Chondrocyte (in vitro differentiated cells): ENCODE results near the gene AUTS2. TPM values are rescaled to one million over a fixed set of nuclear protein-coding genes. Genes with fewer than 3 reads are reported as not detected.

Experiments used
- DNase-seq: peaks from one replicate; pipeline ENCODE4 v3.0.0; 2021; ENCODE audit warnings: mixed read lengths, low spot score
- H3K27ac Mint-ChIP-seq: one replicate; pipeline ENCODE4 v1.8.0; 2021; ENCODE audit warnings: mild to moderate bottlenecking, moderate library complexity, mixed read lengths; ENCODE audit not compliant: unreplicated experiment
- H3K27me3 Mint-ChIP-seq: 2 replicates; pipeline ENCODE4 v1.8.0; 2021; ENCODE audit warnings: low read depth, mixed read lengths
- H3K36me3 Mint-ChIP-seq: 2 replicates; pipeline ENCODE4 v1.8.0; 2021; ENCODE audit warnings: low read depth, mixed read lengths
- H3K4me1 Mint-ChIP-seq: 2 replicates; pipeline ENCODE4 v1.8.0; 2021; ENCODE audit warnings: low read depth, mild to moderate bottlenecking, mixed read lengths
- H3K4me3 Mint-ChIP-seq: one replicate; pipeline ENCODE4 v1.8.0; 2021; ENCODE audit warnings: mild to moderate bottlenecking, moderate library complexity, mixed read lengths; ENCODE audit not compliant: unreplicated experiment
- H3K9me3 Mint-ChIP-seq: 2 replicates; pipeline ENCODE4 v1.8.0; 2021; ENCODE audit warnings: low read depth, mixed read lengths
- total RNA-seq: library from RNA; stranded (reverse); gene quantifications from 3 replicates; pipeline ENCODE4 v1.2.1, GENCODE V29; 2021
- TF ChIP-seq, protein P1 (sequence below): fragments of 200-600 bp; sonication (generic); IDR thresholded peaks from 2 replicates; pipeline ENCODE4 v1.5.0; 2021; ENCODE audit warnings: antibody characterized with exemption, mild to moderate bottlenecking, moderate library complexity

AUTS2 gene
- total RNA-seq, 1 donor from 2014 or later: 31.5 TPM

DNA sequence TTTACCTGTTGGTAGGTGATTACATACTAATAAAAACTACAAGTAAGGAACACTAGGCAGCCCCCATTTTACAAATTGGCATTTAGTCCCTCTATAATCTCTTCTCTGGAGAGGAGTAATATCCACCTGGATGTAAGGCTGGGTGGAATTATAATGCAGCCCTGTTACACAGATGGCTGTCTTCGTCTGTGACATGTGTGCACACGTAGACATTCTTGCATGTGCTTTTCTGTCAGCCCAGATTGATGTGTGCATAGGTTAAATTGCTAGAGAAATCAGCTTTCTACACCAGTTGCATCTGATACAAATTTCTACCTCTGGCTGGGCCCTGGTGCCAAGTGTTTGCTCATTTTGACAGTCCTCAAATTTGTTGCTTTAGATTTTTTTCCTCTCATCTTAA is 715.9 kb downstream of the AUTS2 start:
- peaks cover 22% of the 10 kb centered on the region for H3K4me1 Mint-ChIP-seq
- TF ChIP-seq, protein P1, sequence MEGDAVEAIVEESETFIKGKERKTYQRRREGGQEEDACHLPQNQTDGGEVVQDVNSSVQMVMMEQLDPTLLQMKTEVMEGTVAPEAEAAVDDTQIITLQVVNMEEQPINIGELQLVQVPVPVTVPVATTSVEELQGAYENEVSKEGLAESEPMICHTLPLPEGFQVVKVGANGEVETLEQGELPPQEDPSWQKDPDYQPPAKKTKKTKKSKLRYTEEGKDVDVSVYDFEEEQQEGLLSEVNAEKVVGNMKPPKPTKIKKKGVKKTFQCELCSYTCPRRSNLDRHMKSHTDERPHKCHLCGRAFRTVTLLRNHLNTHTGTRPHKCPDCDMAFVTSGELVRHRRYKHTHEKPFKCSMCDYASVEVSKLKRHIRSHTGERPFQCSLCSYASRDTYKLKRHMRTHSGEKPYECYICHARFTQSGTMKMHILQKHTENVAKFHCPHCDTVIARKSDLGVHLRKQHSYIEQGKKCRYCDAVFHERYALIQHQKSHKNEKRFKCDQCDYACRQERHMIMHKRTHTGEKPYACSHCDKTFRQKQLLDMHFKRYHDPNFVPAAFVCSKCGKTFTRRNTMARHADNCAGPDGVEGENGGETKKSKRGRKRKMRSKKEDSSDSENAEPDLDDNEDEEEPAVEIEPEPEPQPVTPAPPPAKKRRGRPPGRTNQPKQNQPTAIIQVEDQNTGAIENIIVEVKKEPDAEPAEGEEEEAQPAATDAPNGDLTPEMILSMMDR: no peak
- DNase-seq: no peak
- no peak overlapping the region for H3K4me3 Mint-ChIP-seq
- no peak overlapping the region for H3K27ac Mint-ChIP-seq
- no peaks in the 10 kb centered on the region for H3K27me3 Mint-ChIP-seq
- no peaks in the 10 kb centered on the region for H3K36me3 Mint-ChIP-seq
- no peaks in the 10 kb centered on the region for H3K9me3 Mint-ChIP-seq

GRCh38 chr7:70316745-70317144 is 718.5 kb downstream of the AUTS2 start:
- Mint-ChIP-seq H3K27me3 (no peaks in the 10 kb centered on the region), H3K9me3 (no peaks in the 10 kb centered on the region), H3K4me1 (peaks cover 17% of the 10 kb centered on the region), H3K4me3 (no peak overlapping the region), H3K27ac (no peak overlapping the region), H3K36me3 (no peaks in the 10 kb centered on the region)
- TF ChIP-seq, protein P1: no peak
- DNase-seq: no peak

- no peak for DNase-seq
- Mint-ChIP-seq H3K36me3 (no peaks in the 10 kb centered on the region), H3K4me1 (peaks cover 17% of the 10 kb centered on the region), H3K27me3 (no peaks in the 10 kb centered on the region), H3K9me3 (no peaks in the 10 kb centered on the region), H3K27ac (peak overlapping the region; percentile 28), H3K4me3 (no peak overlapping the region)
- TF ChIP-seq, protein P1: no peak
Measured at GRCh38 chr7:70317356-70317755, 719.1 kb downstream of the AUTS2 start.

- no peaks in the 10 kb centered on the region for H3K9me3 Mint-ChIP-seq
Measured at GRCh38 chr7:70318511-70318910, 720.2 kb downstream of the AUTS2 start.

DNA sequence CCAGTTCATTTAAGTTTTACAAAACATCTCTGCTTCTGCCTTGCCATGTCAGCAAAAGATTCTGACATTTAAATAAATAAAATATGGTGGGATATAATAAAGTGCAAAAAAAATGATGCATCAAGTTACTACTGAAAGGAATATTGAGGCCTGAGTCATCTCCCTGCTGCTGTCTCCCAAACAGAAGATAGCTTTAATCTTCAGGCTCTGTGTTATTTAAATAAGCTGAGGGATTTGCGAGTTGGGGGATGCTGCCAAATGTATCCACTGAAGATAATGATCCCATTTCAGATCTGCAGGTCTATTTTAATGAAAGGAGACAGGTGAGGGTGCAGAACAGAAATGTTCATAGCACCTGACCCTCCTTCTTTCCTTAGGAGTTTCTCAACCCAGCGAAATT is 720.8 kb downstream of the AUTS2 start:
- H3K4me1 Mint-ChIP-seq: peaks cover 17% of the 10 kb centered on the region
- TF ChIP-seq, protein P1: no peak
- H3K36me3 Mint-ChIP-seq: no peaks in the 10 kb centered on the region
- no peaks in the 10 kb centered on the region for H3K9me3 Mint-ChIP-seq
- DNase-seq: no peak
- H3K4me3 Mint-ChIP-seq: no peak overlapping the region
- no peaks in the 10 kb centered on the region for H3K27me3 Mint-ChIP-seq
- H3K27ac Mint-ChIP-seq: no peak overlapping the region

More at GRCh38 chr7:70318511-70318910, 720.2 kb downstream of the AUTS2 start:
- Mint-ChIP-seq H3K27me3 (no peaks in the 10 kb centered on the region), H3K27ac (no peak overlapping the region), H3K36me3 (no peaks in the 10 kb centered on the region), H3K4me3 (no peak overlapping the region), H3K4me1 (peaks cover 17% of the 10 kb centered on the region)
- TF ChIP-seq, protein P1: no peak
- no peak for DNase-seq
